GM12872 (cell line): ENCODE results near the gene VWA8.

Source experiments
- TF ChIP-seq, protein P1 (sequence below): IDR thresholded peaks from 3 replicates; pipeline ENCODE4 v1.5.1; 2011; ENCODE audit warnings: low read depth, mild to moderate bottlenecking, low read length, moderate library complexity; ENCODE audit not compliant: insufficient read depth

The VWA8 gene

DNA sequence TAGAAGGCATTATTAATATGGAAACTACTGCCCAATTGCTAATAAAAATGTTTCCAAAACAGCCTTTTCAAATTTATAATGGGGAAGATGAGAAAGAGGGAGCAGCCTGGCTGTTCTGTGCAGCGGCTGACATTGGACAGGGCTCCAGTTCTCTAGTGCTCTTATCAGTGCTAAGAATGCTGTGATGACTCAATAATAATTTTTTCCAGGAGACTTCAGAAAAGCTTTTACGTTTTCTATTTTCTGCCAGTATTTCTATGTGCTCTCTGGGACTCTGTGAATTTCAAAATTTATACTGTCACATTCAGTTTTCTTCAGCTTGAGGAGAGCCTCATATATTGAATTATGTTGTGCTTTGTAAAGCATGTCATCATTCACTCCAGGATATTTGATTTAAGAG, 209.6 kb downstream of the VWA8 start:
- TF ChIP-seq, protein P1, sequence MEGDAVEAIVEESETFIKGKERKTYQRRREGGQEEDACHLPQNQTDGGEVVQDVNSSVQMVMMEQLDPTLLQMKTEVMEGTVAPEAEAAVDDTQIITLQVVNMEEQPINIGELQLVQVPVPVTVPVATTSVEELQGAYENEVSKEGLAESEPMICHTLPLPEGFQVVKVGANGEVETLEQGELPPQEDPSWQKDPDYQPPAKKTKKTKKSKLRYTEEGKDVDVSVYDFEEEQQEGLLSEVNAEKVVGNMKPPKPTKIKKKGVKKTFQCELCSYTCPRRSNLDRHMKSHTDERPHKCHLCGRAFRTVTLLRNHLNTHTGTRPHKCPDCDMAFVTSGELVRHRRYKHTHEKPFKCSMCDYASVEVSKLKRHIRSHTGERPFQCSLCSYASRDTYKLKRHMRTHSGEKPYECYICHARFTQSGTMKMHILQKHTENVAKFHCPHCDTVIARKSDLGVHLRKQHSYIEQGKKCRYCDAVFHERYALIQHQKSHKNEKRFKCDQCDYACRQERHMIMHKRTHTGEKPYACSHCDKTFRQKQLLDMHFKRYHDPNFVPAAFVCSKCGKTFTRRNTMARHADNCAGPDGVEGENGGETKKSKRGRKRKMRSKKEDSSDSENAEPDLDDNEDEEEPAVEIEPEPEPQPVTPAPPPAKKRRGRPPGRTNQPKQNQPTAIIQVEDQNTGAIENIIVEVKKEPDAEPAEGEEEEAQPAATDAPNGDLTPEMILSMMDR = no peak

DNA sequence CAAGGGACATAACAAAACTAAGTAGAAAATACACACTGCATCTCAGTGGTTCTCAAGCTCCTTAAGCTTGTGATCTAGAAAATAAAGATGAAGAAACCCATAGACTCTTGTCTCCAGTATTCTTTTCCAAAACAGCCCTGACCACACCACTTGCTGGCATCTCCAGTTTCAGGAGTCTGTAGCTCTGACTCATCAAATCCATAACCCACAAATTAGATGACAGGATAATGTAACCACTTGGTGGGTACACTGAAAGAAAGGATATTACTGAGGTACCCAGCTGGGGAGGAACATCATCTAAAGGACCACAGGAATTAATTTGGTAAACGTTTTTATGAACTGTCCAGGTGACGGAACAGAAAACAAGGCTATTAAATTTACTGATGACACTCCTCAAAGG, 214.7 kb downstream of the VWA8 start:
- TF ChIP-seq, protein P1 = no peak

DNA sequence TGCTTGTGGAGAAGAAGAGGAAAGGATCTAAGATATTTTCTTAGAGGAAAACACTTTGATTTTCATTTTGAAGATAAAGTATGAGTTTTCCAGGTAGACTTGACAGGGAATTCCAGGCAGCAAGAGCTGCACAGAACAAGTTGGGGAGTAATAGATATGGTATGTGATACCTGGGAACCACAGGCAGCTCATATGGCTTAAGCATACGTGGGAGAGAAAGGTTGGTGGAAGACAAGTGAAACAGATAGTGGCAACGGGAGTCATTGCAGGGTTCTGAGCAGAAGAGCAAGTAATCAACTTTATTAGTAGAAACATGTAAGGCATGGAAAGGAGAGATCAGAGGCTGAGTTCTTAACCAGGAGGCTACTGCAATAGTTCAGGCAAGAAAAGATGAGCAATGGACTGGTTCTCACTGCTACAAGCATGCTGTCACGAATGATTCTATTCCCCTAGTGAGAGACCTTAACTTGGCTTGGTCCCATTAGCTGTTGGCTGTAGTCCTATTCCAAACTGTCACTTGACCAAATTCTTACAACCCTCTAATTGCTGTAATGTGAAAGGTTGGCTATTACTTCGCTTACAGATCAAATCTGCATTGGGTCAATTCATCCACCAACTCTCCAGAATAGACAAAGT, 217.9 kb downstream of the VWA8 start:
- TF ChIP-seq, protein P1 = no peak

DNA sequence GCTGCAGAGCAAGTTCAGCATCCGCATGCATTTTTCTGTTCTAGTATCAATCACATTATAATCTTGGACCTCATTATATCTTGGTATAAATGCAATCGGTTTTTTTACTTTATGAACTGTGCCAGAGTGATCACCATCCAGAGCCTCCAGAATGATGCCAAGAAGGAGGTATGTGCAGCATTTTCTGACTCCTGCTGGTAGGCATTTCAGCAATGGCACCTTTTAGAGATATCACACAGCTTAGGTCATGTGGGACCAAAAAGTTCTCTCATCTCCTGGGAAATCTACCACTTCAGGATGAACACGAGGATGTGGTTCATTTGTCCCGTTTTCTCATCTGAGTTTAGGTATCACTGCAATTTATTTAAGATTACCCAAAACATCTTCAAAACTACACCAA, 220.4 kb downstream of the VWA8 start:
- TF ChIP-seq, protein P1 = no peak

DNA sequence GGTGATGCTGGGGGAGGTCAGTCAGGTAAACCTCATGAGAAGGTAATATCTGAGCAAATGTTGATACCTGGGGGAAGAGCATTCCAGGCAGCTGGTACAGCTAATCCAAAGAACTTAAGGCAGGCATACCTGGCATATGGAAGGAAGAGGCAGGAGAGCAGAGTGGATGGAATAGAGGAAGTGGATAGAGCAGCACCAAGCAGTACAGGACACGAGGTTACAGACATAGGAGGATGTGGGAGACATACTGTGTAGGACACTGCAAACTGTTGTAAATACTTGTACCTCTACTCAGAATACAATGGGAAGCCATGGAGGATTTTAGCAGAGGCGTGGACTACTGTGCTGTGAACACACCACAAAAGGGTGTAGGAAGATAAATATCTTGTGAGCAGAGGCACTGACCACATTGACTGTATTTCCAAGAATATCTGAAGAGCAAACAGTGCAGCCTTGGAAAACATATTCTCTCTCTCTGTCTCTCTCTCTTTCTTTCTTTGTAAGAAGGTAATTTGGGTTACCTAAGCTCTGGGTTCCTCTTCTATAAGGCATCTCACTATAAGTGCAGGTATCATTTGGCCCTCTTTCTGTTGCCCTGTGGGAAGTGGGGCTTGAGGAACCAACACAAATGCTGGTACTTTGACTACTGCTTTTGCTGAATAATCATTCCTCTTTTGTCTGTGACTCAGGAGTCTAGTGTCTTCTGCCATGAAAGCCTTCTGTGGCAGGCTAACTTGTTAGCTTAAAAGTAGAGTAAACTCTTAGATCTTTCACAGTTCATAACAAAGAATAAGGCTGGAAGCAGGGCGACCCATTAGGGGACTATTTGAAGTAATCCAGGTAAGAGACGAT, 238.0 kb downstream of the VWA8 start:
- TF ChIP-seq, protein P1 = no peak

DNA sequence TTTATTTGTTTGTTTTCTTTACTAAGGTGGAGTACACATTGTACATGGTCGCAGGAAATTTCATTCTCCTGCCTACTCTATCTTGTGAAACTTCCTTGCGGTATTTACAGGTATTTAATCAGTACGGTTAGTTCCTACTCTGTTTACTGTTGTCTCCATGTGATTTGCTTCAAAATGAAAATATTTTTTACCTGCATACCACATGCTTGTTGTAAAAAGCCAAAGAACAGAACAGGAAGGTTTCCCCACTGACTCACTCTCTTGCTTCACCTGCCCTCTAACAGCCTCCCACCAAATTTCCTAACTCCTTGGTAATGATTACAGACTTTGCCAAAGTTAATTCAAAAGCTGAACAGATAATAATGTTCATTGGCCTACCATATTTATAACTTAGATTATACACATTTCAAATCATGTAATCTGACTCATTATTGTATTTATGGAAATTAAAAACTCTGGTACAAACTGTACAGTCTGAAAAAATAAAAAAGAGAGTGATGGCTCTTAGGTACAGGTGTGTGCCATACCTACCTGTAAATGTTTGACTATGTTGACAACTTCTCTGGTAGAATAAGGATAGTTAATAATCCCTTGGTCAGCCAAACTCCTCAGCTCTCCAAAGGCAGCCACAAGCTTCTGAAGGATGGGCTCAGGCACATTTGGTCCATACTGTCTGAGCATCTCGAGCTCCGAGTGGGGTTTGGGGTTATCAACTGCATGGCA, 239.9 kb downstream of the VWA8 start:
- TF ChIP-seq, protein P1 = no peak

DNA sequence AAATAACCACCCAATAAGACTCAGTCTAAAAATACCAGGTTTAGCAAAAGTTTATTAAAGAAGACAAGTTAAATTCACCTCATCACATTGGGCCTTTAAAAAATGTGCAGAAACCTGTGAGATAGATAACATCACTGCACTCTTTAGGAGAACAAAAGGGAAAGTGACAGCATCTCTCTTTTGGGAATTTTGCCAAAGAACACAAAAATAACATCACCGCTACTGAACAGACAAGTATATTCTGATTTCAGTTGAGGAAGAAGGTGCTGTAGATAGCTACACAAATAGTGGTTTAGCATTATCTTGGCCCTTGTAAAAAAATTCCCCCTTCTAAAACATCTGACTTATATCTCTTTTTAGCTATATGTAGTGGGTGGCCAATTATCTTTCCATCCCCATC, 244.7 kb downstream of the VWA8 start:
- TF ChIP-seq, protein P1 = no peak
